Measurements from ENCODE around the gene ACSM6. TPM values are rescaled to one million over a fixed set of nuclear protein-coding genes. Genes with fewer than 3 reads are reported as not detected.

ACSM6 gene
- total RNA-seq, 1 experiment from 2014 or later: not detected

- Mint-ChIP-seq H3K4me1 (peaks cover 46 to 56% of the 10 kb centered on the region in 2 experiments), H3K4me3 (no peak overlapping the region; a peak in 1 of 5 replicates), H3K9me3 (no peaks in the 10 kb centered on the region), H3K36me3 (ENCODE audit: insufficient read depth in 1 of 3, low read depth in 3 of 3) (peaks cover 8 to 64% (median 51%) of the 10 kb centered on the region in 3 experiments; a peak in 6 of 7 replicates), H3K27me3 (ENCODE audit: low read depth) (no peaks in the 10 kb centered on the region), H3K27ac (peak overlapping the region; percentile 78 to 100 (median 93); a peak in 6 of 7 replicates)
- peaks cover 4% of the 10 kb centered on the region for H3K79me1 ChIP-seq (ENCODE audit: insufficient read depth, low read depth, low read length, poor library complexity, severe bottlenecking)
- H2BK120ac ChIP-seq (ENCODE audit: low read depth, low read length, poor library complexity, severe bottlenecking): no peak overlapping the region
- H3K23ac ChIP-seq (ENCODE audit: insufficient read length, low read depth, low read length): no peak overlapping the region
- no peak overlapping the region for H2BK5ac ChIP-seq (ENCODE audit: insufficient read length, low read length)
- peak overlapping the region; percentile 18 for H3K18ac ChIP-seq (ENCODE audit: insufficient read length, low read depth, low read length)
- no peaks in the 10 kb centered on the region for H3K79me2 ChIP-seq (ENCODE audit: insufficient read depth, low read length)
- H3K27me3 ChIP-seq (ENCODE audit: insufficient read depth, low read length): no peaks in the 10 kb centered on the region
- no peak overlapping the region for H4K5ac ChIP-seq (ENCODE audit: insufficient read length, low read depth, low read length)
- H2BK15ac ChIP-seq (ENCODE audit: low read depth, low read length): no peak overlapping the region
- no peak overlapping the region for H3K4ac ChIP-seq (ENCODE audit: low read depth, low read length)
- peaks cover 13% of the 10 kb centered on the region for H3K4me1 ChIP-seq (ENCODE audit: insufficient read depth, low read length)
- H3K4me2 ChIP-seq (ENCODE audit: insufficient read depth, insufficient read length, low read length): peak overlapping the region; percentile 9
- no peak overlapping the region for H4K91ac ChIP-seq (ENCODE audit: insufficient read length, low read depth, low read length)
- no peak overlapping the region for H2AK5ac ChIP-seq (ENCODE audit: insufficient read length, low read length)
- no peak overlapping the region for H4K8ac ChIP-seq (replicated peaks; ENCODE audit: insufficient read length, low read depth, low read length)
- no peaks in the 10 kb centered on the region for H3K23me2 ChIP-seq (ENCODE audit: insufficient read length, low read depth, low read length, poor library complexity, severe bottlenecking)
- H3K56ac ChIP-seq (ENCODE audit: insufficient read length, low read depth, low read length): no peak overlapping the region
- no peak overlapping the region for H2BK20ac ChIP-seq (ENCODE audit: low read depth, low read length, poor library complexity, severe bottlenecking)
- no CpG with 5 or more reads among the region's 7 CpGs for WGBS (ENCODE audit: extremely low coverage, insufficient read length, low lambda C conversion rate)
- H3K9me3 ChIP-seq (ENCODE audit: control insufficient read depth, low read depth, low read length): no peaks in the 10 kb centered on the region
- H3K14ac ChIP-seq (ENCODE audit: insufficient read depth, low read length): no peak overlapping the region; the same call in 1 of the 2 replicates
- peak overlapping the region; percentile 73 for H3K27ac ChIP-seq (ENCODE audit: insufficient read length, low read depth, low read length)
- H2AFZ ChIP-seq (ENCODE audit: low read length): no peak overlapping the region
- DNase-seq: no peak
- H3T11ph ChIP-seq (ENCODE audit: low read length): no peak overlapping the region
- no peak overlapping the region for H3K9ac ChIP-seq (ENCODE audit: extremely low read depth, insufficient read length, low read length)
- H4K20me1 ChIP-seq (ENCODE audit: control insufficient read depth, insufficient read depth, insufficient read length): no peaks in the 10 kb centered on the region
- no peak overlapping the region for H2BK12ac ChIP-seq (ENCODE audit: insufficient read length, low read depth, low read length)
- TF ChIP-seq CTCF (conservative IDR thresholded peaks at IDR 0.05): no peak
Observed at GRCh38 chr10:95263864-95264226, 69.8 kb downstream of the ACSM6 start.
